ENCODE measurements around the gene LMF2.
"Not testable (repeated sequence)": the region's sequence is repeated elsewhere in the genome, so short reads cannot be mapped to it uniquely, and the experiment has no call there.

Gene LMF2

GRCh38 chr22:50536226-50536625, 28.7 kb upstream of the LMF2 start:
- no peak for DNase-seq (ENCODE audit: low spot score)

GRCh38 chr22:50535113-50535512, 27.6 kb upstream of the LMF2 start:
- DNase-seq (ENCODE audit: low spot score) = no peak

- not testable (repeated sequence) for DNase-seq (ENCODE audit: low spot score)
These were observed 26.6 kb upstream of the LMF2 start for GRCh38 chr22:50533856-50534711.

- DNase-seq (ENCODE audit: low spot score) = no peak
These were observed 25.6 kb upstream of the LMF2 start for GRCh38 chr22:50532824-50533796.

GRCh38 chr22:50531962-50532674, 24.6 kb upstream of the LMF2 start:
- no peak for DNase-seq (ENCODE audit: low spot score)

- no peak for DNase-seq (ENCODE audit: low spot score)
These were observed 24.1 kb upstream of the LMF2 start for GRCh38 chr22:50531546-50531961.

- DNase-seq (ENCODE audit: low spot score) = no peak
These were observed 23.5 kb upstream of the LMF2 start for GRCh38 chr22:50530877-50531545.

GRCh38 chr22:50530580-50530876, 23.0 kb upstream of the LMF2 start:
- DNase-seq (ENCODE audit: low spot score) = no peak

- no peak for DNase-seq (ENCODE audit: low spot score)
These were observed 22.5 kb upstream of the LMF2 start, which contains the start of gene TYMP for GRCh38 chr22:50529897-50530579. TYMP (minus strand) TSS chr22:50530012; CDS start chr22:50529709, 303 bp downstream.

GRCh38 chr22:50529416-50529896, 22.0 kb upstream of the LMF2 start:
- DNase-seq (ENCODE audit: low spot score) = no peak

- DNase-seq (ENCODE audit: low spot score) = no peak
These were observed 21.3 kb upstream of the LMF2 start for GRCh38 chr22:50528682-50529415.

- no peak for DNase-seq (ENCODE audit: low spot score)
These were observed 20.6 kb upstream of the LMF2 start for GRCh38 chr22:50527921-50528681.

GRCh38 chr22:50526834-50527801, 19.6 kb upstream of the LMF2 start:
- DNase-seq (ENCODE audit: low spot score) = peak; percentile 74

GRCh38 chr22:50526108-50526833, 18.8 kb upstream of the LMF2 start:
- DNase-seq (ENCODE audit: low spot score) = peak; percentile 84

- DNase-seq (ENCODE audit: low spot score) = no peak
These were observed 18.3 kb upstream of the LMF2 start for GRCh38 chr22:50525858-50526107.

GRCh38 chr22:50525104-50525857, 17.8 kb upstream of the LMF2 start, which contains the start of gene SCO2:
SCO2 (minus strand) TSS chr22:50525598; CDS start chr22:50524411, 1,187 bp downstream.
- DNase-seq (ENCODE audit: low spot score) = peak; percentile 96

All from SK-N-DZ (cell line).